C4-2B (cell line): Measurements from ENCODE around the gene FAM9C.
A peak's percentile ranks its signal among the peaks of the same experiment; 100 is the strongest.

Experiments used
- H3K27ac ChIP-seq: fragments of 450-650 bp; 2 replicates; pipeline ENCODE4 v1.5.1; 2017
- ZFX ChIP-seq: fragments of 450-650 bp; IDR thresholded peaks from 2 replicates; pipeline ENCODE4 v1.6.1; 2017
- TF ChIP-seq, protein P1 (sequence below): fragments of 450-650 bp; conservative IDR thresholded peaks from 2 replicates; pipeline ENCODE4 v1.5.1; 2017; ENCODE audit warnings: mild to moderate bottlenecking

FAM9C gene

GRCh38 chrX:12997906-12998687 lies 46.3 kb downstream of the FAM9C start:
- TF ChIP-seq, protein P1, sequence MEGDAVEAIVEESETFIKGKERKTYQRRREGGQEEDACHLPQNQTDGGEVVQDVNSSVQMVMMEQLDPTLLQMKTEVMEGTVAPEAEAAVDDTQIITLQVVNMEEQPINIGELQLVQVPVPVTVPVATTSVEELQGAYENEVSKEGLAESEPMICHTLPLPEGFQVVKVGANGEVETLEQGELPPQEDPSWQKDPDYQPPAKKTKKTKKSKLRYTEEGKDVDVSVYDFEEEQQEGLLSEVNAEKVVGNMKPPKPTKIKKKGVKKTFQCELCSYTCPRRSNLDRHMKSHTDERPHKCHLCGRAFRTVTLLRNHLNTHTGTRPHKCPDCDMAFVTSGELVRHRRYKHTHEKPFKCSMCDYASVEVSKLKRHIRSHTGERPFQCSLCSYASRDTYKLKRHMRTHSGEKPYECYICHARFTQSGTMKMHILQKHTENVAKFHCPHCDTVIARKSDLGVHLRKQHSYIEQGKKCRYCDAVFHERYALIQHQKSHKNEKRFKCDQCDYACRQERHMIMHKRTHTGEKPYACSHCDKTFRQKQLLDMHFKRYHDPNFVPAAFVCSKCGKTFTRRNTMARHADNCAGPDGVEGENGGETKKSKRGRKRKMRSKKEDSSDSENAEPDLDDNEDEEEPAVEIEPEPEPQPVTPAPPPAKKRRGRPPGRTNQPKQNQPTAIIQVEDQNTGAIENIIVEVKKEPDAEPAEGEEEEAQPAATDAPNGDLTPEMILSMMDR, result no peak
- TF ChIP-seq ZFX, result no peak
- H3K27ac ChIP-seq, result peak overlapping the region; percentile 65

- no peak overlapping the region; the same call in 1 of the 2 replicates for H3K27ac ChIP-seq
- TF ChIP-seq, protein P1, result no peak
- no peak for TF ChIP-seq ZFX
Observed at GRCh38 chrX:12996934-12997435, 47.4 kb downstream of the FAM9C start.

DNA sequence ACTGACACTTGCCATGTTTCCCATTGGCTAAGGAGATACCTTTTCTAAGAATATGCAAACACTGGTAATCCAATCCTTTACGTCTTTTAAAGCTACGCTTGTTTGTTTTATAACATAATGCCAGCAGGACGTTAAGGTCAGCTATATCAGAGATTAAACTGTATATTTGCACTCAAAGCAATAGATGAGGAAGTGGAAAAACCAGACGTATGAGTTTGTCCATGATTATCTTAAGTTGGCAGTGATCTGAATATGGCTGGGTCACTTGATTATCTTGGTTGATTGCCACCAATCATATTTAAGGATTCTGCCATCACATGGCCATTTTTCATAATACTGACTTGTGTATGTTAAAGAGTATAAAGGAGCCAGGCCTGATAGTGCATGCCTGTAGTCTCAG lies 50.1 kb downstream of the FAM9C start:
- no peak overlapping the region for H3K27ac ChIP-seq
- TF ChIP-seq, protein P1, result no peak
- TF ChIP-seq ZFX, result no peak

DNA sequence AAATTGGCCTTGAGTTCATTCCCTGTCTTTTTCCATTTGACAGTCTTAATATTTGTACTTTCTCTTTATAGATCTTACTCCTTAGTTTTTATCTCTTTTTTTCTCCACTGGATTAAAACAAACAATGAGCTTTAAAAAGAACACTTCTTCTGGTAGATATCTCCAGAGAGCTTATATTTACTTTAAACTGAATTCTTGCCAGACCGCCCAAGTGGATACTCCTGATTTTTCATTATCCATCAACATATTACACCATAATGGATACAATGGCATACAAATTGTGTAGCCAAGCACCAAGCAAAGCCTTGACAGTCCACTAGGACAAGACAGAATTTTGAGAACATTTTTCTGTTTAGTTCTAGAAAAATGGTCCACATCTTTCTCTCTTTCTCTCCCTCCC lies 50.6 kb downstream of the FAM9C start:
- no peak overlapping the region for H3K27ac ChIP-seq
- TF ChIP-seq ZFX, result no peak
- TF ChIP-seq, protein P1, result no peak

DNA sequence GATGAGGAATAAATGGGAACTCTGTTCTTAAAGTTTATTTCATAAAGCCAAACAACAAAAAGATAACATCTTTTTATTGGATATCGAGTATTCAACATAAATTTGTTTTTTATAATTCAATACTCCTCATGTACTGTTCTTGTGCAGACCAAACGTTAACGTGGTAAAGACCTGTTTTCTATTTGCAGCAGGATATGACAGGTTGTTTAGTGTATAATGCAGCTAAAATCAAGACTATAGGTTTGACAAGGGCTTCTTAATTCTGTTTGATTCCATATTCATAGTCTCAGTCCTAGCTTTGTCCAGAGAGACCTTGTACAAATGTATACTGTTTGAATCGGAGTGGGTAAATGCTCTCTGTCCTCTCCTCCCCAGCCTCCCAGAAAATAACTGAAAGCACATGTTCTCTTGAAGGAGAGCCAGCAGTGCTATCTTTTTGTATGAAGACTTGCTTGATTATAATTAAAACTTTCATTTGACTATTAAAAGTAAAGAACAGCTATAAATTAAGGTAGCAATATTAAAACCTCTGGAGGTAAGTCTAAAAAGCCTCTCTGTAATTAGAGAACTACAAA lies 51.8 kb downstream of the FAM9C start:
- H3K27ac ChIP-seq, result peak overlapping the region; percentile 58
- no peak for TF ChIP-seq ZFX
- TF ChIP-seq, protein P1, result no peak

DNA sequence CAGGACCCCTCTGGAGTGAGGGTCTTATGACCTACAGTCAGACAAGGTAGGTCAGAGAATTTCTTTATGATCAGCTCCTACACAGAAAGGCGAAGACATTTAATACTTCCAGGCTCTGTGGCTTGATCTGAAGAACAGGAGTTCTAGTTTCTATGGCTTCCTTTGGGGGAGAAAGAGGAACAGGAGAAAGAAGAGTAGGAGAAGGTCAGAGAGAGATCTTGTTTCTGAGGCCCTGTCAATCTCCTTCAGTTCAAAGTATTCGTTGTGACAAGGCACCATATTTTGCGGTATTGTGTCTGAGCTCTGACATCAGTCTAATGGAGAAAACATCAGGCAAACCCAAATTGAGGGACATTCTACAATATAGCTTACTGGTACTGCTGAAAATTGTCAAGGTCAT lies 52.8 kb downstream of the FAM9C start:
- no peak overlapping the region for H3K27ac ChIP-seq
- TF ChIP-seq, protein P1, result no peak
- no peak for TF ChIP-seq ZFX

GRCh38 chrX:12989461-12989860 lies 55.0 kb downstream of the FAM9C start:
- TF ChIP-seq, protein P1, result no peak
- no peak for TF ChIP-seq ZFX
- no peak overlapping the region for H3K27ac ChIP-seq
